A673 (cell line): Measurements from ENCODE around the gene PVALEF.

Experiments
- EZH2 ChIP-seq: fragments of 200-600 bp; sonication (generic); IDR thresholded peaks from 2 replicates; pipeline ENCODE4 v1.6.1; 2017; ENCODE audit warnings: borderline replicate concordance, low read depth, mild to moderate bottlenecking, mixed read lengths, antibody characterized with exemption, low read length; ENCODE audit not compliant: poor library complexity, severe bottlenecking
- TF ChIP-seq, protein P1 (sequence below): fragments of 300-800, 200-600 bp; sonication (generic); conservative IDR thresholded peaks from 2 replicates; pipeline ENCODE4 v1.5.1; 2017; ENCODE audit warnings: low read depth, mild to moderate bottlenecking, antibody characterized with exemption, low read length, moderate library complexity, mixed read lengths

DNA sequence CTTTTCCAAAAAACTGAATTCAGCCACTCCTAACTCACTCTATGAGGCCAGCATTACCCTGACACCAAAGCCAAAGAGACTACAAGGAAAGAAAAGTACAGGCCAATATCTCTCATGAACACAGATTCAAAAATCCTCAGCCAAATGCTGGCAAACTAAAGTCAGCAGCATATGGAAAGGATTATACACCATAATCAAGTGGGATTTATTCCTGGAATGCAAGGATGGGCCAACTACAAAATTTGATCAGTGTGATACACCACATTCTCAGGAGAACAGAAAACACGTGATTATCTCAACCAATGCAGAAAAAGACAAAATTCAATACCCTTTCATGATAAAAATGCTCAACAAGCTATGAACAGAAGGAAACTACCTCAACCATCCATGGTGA is 8.5 kb downstream of the PVALEF start:
- TF ChIP-seq, protein P1, sequence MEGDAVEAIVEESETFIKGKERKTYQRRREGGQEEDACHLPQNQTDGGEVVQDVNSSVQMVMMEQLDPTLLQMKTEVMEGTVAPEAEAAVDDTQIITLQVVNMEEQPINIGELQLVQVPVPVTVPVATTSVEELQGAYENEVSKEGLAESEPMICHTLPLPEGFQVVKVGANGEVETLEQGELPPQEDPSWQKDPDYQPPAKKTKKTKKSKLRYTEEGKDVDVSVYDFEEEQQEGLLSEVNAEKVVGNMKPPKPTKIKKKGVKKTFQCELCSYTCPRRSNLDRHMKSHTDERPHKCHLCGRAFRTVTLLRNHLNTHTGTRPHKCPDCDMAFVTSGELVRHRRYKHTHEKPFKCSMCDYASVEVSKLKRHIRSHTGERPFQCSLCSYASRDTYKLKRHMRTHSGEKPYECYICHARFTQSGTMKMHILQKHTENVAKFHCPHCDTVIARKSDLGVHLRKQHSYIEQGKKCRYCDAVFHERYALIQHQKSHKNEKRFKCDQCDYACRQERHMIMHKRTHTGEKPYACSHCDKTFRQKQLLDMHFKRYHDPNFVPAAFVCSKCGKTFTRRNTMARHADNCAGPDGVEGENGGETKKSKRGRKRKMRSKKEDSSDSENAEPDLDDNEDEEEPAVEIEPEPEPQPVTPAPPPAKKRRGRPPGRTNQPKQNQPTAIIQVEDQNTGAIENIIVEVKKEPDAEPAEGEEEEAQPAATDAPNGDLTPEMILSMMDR, result no peak
- no peak for TF ChIP-seq EZH2
